IPS-NIHi7 (cell line): ENCODE measurements around the gene TAF15.

Experiments used
- DNase-seq: peaks from one replicate; pipeline ENCODE4 v3.0.0; 2012; ENCODE audit warnings: mixed read lengths; ENCODE audit errors: extremely low spot score

Gene TAF15

GRCh38 chr17:35788477-35789368, 20.6 kb upstream of the TAF15 start:
- no peak for DNase-seq

- no peak for DNase-seq
Observed at GRCh38 chr17:35790841-35791240, 18.4 kb upstream of the TAF15 start.

GRCh38 chr17:35791681-35792350, 17.5 kb upstream of the TAF15 start:
- no peak for DNase-seq

- no peak for DNase-seq
Observed at GRCh38 chr17:35793257-35793656, 16.0 kb upstream of the TAF15 start.

- DNase-seq: peak; percentile 65
Observed at GRCh38 chr17:35795007-35795870, 14.0 kb upstream of the TAF15 start, which contains the start of gene MMP28. Gene MMP28, minus strand, starts transcription at chr17:35795641. Its CDS starts 264 bp downstream, at chr17:35795377.

GRCh38 chr17:35795871-35796265, 13.4 kb upstream of the TAF15 start:
- no peak for DNase-seq

- no peak for DNase-seq
Observed at GRCh38 chr17:35796942-35797341, 12.3 kb upstream of the TAF15 start.

- no peak for DNase-seq
Observed at GRCh38 chr17:35797370-35797769, 11.9 kb upstream of the TAF15 start.

- DNase-seq: no peak
Observed at GRCh38 chr17:35797918-35798317, 11.4 kb upstream of the TAF15 start.

GRCh38 chr17:35799942-35800341, 9.3 kb upstream of the TAF15 start:
- no peak for DNase-seq

DNA sequence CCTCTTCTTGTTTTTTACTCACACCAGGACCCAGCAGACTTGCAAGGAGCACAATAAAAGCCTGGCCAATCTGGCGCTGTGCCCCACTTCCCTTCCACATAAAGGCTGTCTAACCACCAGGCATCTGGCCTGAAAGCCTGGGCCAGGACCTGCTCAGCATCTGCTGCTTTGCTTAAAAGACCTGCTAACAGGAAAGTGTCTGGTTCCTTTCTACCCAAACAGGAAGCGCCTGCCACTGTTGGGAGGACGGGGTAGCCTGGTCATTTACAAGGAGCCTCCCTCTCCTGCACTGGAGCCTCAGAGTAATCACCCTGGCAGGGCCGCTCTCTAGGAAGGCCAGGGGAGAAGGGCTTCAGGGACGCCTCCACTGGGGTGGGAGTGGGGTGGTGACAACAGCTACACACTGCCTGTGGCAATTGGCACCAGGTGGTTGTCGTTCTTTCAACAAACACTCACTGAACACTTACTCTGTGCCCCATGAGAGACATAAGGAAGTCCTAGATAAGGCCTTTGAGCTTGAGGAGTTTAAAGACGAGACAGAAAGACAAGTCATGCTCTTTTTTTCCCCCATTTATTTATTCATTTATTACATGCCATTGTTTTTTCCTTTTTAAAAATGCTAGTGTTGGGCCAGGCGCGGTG, 7.6 kb upstream of the TAF15 start:
- no peak for DNase-seq

- peak; percentile 89 for DNase-seq
Observed at GRCh38 chr17:35804658-35805192, 4.6 kb upstream of the TAF15 start.

- DNase-seq: no peak
Observed at GRCh38 chr17:35807371-35808144, 1.7 kb upstream of the TAF15 start.

GRCh38 chr17:35808240-35808961, 883 bp upstream of the TAF15 start:
- DNase-seq: no peak

- DNase-seq: no peak
Observed at GRCh38 chr17:35809855-35810461, 674 bp downstream of the TAF15 start.

GRCh38 chr17:35811759-35812158, 2.5 kb downstream of the TAF15 start:
- DNase-seq: no peak

DNA sequence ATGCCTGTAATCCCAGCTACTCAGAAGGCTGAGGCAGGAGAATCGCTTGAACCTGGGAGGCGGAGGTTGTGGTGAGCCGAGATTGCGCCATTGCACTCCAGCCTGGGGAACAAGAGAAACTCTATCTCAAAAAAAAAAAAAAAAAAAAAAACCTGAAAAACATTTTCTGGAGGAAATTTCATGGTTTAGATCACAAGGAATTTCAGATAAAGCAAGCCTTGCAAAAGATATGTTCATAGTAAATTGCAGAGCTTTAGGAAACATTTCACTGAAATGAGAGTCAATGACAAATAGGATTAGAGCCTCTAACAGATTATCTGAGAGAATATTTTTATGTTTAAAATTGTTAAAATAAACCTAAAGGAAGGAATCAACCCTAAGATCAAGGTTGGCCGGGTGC, 3.2 kb downstream of the TAF15 start:
- no peak for DNase-seq

DNA sequence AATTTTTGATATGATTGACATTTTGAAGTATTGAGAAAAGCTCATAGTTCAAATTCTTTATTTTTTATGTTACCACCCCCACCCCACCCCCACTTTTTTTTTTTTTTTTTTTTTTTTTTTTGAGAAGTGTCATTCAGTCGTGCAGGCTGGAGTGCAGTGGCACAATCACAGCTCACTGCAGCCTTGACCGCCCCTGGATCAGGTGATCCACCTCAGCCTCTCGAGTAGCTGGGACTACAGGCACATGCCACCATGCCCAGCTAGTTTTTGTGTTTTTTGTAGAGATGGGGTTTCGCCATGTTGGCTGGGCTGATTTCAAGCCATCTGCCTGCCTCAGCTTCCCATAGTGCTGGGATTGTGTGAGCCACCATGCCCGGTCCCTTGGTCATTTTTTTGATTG, 7.4 kb downstream of the TAF15 start:
- DNase-seq: no peak

GRCh38 chr17:35817196-35817595, 7.9 kb downstream of the TAF15 start:
- no peak for DNase-seq
